Stimulated activated CD8-positive, alpha-beta memory T cell treated with anti-CD3 and anti-CD28 coated beads, Interleukin-4, amount 100 ng/mL, for 1 hour (primary cell): Measurements from ENCODE around the gene NUDT2.
A peak's percentile ranks its signal among the peaks of the same experiment; 100 is the strongest.

Experiments used
- DNase-seq, 2 donors: peaks; one replicate each; pipeline ENCODE4 v3.0.0-alpha.2; 2020; ENCODE audit warnings: low read depth in 2 of 2, low spot score in 1 of 2

The NUDT2 gene

DNA sequence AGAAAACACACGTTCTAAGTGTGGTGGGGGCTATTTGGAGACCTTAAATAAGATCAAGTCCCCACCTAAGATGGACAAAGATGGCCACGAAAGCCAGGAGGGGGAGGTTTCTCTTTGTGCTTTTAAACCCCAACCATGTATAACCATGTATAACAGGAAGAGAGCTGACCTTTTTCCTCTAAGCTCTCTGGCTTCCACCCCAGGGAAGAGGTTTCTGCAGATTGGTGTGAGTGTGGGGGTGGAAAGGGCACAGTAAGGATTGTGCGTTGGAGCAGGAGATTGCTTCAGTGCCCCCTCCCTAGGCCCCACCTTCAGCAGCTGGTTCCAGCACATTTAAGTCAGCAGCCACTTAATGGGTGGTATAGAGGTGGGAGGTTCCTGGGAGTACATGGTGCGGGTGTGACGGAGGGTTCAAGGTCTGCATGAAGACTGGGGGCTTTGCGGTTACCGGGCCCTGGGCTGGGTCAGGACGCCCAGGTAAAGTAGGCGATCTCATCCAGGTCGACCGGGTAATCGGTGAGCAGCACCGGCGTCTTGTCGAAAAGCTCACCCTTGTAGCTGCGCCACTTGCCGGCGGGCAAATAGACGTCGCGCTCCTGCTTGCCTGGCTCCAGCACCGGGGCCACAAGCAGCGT is 41.1 kb downstream of the NUDT2 start:
- DNase-seq, result no peak

GRCh38 chr9:34370970-34371880 is 41.9 kb downstream of the NUDT2 start:
- DNase-seq, result no peak

- DNase-seq, result no peak
Measured at GRCh38 chr9:34371886-34372466, 42.6 kb downstream of the NUDT2 start.

GRCh38 chr9:34372467-34373011 is 43.2 kb downstream of the NUDT2 start:
- no peak for DNase-seq

GRCh38 chr9:34373749-34374148 is 44.4 kb downstream of the NUDT2 start:
- no peak for DNase-seq

DNA sequence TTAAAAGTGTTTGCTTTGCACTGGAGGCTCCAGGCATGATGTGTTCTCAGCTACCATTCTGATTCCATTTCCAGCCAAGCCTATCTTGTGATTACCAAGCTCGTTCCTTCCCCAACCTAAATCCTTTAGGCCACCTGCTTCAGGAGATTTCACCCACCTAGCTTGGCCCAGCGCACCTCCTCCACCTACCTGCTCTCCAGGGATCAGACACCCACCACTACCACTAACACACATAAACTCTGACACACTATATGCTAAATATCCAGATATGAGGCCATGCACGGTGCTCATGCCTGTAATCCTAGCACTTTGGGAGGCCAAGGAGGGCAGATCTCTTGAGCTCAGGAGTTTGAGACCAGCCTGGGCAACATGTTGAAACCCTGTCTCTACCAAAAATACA is 45.0 kb downstream of the NUDT2 start:
- no peak for DNase-seq

- DNase-seq, result no peak
Measured at GRCh38 chr9:34374905-34375552, 45.7 kb downstream of the NUDT2 start.

GRCh38 chr9:34375901-34376595 is 46.7 kb downstream of the NUDT2 start:
- no peak for DNase-seq

DNA sequence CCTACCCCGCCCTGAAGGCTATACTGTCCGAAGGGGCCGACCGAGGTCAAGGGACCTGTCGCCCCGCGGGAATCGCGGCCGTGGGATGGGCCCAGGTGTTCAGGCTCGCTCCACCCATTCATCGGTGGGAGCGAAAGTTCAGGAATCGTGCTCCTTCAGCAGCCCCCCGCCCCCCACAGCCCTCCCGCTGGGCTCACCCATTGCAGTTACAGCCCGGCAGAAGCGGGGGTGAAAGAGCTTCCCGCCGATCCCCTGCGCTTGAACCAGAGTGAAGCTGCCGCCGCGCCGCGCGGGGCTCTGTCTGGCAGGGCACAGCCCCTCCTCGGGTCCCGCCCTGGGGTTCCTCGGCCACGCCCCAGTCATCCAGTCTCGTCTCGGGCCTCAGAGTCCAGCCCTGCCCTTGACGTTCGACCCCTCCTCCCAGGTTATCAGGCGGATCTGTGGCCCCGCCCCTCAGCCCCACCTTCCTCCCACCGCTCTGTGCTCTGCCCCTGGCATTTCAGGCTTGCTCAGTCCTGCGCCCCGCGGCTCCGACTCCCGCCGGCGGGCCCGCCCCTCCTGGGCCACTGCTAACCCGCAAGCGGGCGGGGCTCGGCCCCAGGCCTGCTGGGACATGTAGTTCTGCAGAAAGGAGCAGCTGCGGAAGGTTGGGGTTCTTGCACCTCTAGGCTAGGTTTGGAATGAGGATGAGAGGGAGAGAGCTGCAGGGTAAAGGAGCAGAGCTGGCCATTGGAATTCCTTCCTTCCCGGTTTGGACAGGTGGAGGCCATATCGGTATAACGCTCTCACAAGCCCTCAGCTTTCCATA is 47.4 kb downstream of the NUDT2 start, which contains the start of gene MYORG:
TSS of gene MYORG (minus strand) at position 303 of the 808 bp plus-strand sequence. CDS start 3,955 bp downstream, outside the sequence.
- peak; percentile 81 to 93 for DNase-seq

DNA sequence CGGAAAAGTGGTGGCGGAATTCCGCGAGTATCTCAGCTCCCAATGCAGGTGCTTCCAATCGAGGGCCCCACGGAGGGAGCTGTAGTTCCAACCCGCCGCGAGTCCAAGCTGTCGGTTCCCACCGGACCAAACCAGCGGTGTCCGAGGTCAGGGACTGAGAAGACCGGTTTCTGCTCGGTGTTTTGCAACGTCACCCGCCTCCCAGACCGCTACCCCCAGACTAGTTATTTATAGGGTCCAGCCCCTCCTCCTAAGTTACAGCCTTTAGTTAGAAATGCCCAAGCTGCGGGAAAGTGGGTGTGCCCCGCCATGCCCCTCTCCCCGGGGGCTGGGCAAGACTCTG is 48.0 kb downstream of the NUDT2 start:
- no peak for DNase-seq

DNA sequence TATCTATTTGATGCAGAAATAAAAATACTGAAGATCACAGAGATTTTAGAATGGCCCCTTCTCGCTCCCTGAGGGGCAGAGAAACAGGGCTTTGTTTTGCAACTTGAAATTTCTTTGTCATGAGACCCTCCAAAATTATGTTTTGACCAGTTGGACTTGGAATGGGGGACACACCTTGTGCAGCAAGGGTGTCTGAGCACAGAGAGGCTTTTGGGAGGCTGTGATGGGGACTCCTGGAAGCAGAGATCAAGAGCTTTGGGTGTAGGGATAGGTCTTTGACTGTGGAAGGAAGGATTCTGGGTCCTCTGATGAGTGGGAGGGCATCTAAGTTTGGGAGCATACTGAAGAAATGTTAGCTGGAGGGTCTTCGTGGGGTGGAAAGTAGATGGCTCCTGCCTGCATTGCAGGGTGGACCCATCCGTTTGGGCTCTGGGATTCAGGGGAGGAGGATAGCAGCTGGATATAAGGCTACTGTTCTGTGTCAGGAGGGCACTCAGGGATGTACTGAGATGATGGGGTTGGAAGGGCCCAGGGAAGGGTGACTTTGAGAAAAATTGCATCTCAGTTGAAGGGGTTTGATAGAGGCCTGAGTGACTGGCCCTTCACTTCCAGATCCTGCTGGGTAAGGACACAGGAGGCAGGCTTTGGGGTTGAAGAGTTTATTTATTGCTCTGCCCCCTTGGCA is 49.1 kb downstream of the NUDT2 start:
- no peak for DNase-seq

- DNase-seq, result peak; percentile 81 to 82
Measured at GRCh38 chr9:34379334-34380033, 50.1 kb downstream of the NUDT2 start.

DNA sequence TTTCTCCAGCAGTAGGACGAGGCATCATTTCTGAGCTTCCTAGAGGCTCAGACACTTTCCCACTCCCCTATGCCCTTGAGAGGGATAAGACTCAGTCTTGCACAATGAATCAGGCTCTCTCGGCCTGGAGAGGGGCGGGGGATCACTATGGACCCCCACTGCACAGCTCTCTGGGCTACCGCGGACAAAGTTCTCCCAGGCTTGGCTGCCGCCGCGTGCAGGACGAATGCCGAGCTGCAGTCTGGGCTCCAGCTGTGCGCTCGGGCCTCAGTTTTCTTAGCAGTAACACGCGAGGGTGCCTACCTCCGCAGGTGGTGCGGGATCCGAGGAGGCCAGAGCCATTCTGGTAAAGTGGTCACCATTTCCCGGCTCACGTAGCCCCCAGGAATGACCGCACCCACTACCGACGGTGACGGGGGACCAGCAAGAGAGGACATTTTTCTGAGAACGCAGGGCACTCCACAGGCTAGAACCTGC is 50.7 kb downstream of the NUDT2 start:
- no peak for DNase-seq

DNA sequence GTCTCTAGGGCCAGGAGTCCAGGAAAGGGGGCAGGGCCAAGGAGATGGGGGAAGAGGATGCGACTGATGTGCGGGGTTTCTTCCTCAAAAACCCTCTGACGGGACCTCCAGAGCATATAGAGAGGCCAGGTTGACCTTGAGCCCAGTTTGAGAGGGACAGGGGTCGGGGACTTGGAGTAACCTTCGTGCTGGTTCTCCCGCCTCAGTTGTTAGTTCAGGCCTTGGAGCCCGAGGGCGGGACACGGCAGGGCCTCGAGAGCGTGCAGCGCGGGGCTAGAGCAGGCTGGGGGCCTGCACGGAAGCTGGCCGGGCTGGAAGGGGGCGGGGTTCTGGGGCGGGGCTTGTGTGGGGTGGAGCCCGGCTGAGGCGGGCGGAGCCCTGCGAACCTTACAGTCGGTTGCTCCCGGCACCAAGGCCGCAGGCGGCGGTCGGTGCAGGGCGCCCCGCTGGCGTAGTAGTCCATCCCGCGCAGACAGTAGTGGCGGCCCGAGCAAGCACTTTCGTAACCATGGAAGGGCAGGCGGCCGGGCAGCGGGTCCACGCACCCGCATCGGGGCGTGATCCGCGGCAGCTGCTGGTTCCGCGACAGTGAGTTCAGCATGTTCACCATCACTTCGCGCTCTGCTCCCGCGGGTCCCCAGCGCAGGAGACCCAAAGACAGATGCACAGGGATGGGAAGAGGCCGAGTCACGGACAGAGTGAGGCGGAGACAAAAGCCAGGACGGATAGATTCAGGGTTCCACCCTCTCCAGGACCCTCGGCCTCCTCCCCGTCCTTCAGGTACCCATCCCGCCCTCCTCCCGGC is 51.3 kb downstream of the NUDT2 start:
- peak; percentile 58 to 63 for DNase-seq

- DNase-seq, result no peak
Measured at GRCh38 chr9:34381323-34381722, 52.0 kb downstream of the NUDT2 start.

DNA sequence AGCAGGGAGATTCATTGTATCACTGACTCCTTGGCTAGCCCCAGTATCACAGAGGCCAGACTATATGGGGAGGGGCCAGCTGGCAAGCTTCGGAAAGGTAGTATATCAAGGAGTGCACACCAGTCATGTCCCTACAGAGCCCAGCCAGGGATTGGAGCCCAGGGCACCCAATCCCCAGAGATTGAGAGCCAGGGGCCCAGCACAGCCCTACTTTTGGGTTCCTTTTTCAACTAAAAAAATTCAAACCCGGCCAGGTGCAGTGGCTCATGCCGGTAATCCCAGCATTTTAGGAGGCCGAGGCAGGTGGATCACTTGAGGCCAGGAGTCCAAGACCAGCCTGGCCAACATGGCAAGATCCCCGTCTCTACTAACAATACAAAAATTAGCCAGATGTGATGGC is 52.7 kb downstream of the NUDT2 start:
- no peak for DNase-seq

DNA sequence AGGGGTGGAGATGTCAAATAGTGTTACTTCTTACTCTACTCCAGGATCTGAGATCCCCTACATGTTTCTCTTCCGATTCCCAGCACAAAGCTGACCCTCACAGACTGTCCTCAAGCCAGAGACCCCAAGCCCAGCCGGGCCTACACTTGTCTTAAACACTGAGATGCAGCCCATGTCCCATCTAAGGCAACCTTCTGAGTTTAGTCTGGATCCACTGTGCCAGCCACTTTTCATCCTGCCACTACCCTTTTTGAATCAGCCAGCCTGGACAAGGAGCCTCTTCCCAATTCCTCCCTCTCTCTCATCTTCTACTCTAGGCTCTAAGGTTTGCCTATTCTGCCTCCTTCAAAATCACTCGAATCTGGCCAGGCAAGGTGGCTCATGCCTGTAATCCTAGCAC is 53.5 kb downstream of the NUDT2 start:
- DNase-seq, result no peak

GRCh38 chr9:34383904-34384303 is 54.5 kb downstream of the NUDT2 start:
- DNase-seq, result no peak
